HG02885 (cell line): ENCODE data around the gene NFATC2.

Experiments
- ATAC-seq: cut with Tn5 transposase; IDR thresholded peaks from one replicate; pipeline ENCODE4 v1.9.1; 2021; ENCODE audit warnings: mild to moderate bottlenecking; ENCODE audit not compliant: unreplicated experiment, poor library complexity

NFATC2 gene

DNA sequence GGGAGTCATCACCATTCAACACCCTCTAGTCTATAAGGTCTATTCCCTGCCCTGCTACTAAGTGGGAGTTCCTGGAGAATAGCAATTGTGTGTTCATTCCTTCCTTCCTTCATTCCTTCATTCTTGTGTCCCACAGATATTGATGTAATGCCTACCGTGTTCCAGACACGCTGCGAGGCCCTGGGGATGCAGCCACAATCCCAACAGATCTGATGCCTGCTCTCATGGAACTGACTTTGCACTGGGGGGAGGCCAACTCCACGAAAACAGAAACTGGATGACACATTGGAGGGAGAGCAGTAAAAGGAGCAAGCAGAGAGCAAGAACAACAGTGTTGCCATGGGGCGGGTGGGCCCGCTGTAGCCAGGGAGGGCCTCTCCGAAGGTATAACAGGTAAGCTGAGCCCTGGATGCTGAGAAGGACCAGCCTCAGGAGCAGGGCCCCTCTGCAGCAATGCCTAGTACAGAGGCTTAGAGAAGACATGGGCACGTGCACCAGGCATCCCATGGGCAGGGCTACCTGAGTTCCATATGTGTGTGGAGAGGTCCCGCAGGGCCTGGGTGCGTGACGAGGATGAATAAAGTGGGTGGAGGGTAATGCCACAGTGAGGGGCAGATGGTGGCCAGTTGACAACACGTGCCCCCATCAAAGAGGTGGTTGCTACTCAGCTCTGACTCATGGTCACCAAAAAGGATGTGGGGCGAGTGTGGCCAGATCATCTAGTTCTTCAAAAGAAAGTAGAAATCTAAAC lies 173.9 kb downstream of the NFATC2 start:
- no peak for ATAC-seq

- ATAC-seq = no peak
Measured at GRCh38 chr20:51366155-51366886, 176.2 kb downstream of the NFATC2 start.

DNA sequence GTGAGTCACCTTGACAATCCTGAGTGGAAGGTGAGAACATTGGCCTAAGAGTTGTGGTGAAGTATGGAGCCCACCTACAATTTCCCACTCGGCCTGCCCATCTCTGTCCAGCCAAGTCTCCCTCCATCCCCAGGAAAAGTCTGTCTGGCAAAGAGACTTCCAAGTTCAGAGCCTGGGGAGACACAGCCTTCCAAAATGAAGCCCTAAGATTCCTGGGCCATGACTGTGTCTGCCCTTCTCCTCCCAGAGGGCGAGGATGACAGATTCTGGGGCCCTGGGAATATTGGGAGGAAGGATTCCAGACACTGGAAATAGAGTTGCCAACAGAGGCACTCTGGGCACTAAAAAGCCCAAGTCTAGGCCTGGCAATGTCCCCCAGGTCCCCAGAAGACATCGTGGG lies 176.8 kb downstream of the NFATC2 start:
- no peak for ATAC-seq

GRCh38 chr20:51363813-51364212 lies 178.7 kb downstream of the NFATC2 start:
- no peak for ATAC-seq

- no peak for ATAC-seq
Measured at GRCh38 chr20:51363378-51363777, 179.1 kb downstream of the NFATC2 start.

GRCh38 chr20:51362254-51362653 lies 180.3 kb downstream of the NFATC2 start:
- ATAC-seq = no peak

DNA sequence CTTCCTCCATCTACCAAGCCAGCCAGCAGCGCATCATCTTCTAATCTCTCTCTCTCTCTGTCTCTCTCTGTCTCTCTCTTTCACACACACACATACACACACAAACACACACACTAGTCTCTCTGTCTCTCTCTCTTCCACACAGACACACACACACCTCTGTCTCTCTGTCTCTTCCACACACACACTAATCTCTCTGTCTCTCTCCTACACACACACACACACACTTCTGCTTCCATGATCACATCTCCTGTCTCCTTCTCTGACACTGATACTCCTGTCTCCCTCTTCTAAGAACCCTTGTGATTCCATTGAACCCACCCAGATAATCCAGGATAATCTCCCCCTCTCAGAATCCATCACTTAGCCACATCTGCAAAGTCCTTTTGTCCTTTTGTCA lies 181.3 kb downstream of the NFATC2 start:
- no peak for ATAC-seq

DNA sequence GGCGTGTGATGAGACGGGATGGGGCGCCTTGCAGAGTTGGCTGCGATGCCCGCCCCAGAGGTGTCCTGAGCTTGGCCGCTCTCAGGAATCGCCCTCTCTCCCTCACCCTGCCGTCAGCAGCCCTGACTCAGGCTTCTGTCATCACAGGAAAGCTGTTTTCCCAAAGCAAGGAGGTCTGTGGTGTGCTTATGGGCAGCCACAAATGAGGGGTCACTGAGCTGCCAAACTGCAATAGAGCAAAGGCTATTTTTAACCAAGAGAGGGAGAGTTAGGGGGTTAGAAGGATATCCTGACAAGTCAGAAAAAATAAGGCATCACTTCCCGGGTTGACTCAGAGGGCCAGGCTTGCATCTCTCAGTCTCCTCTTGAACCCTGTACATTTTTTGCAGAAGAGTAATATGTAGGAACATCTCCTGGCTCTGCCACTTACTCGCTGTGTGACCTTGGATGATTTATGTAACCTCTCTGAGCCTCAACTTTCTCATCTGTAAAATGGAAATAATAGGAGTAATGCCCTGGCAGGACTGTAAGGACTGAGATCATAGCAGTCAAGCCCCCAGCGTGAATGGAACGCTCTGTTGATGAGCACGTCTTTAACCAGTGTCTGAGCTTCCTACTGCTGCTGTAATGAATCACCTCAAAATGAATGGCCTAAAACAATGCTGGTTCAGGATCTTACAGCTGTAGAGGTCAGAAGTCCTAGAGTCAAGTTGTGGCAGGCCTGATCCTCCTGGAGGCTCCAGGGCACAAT lies 181.9 kb downstream of the NFATC2 start:
- no peak for ATAC-seq

DNA sequence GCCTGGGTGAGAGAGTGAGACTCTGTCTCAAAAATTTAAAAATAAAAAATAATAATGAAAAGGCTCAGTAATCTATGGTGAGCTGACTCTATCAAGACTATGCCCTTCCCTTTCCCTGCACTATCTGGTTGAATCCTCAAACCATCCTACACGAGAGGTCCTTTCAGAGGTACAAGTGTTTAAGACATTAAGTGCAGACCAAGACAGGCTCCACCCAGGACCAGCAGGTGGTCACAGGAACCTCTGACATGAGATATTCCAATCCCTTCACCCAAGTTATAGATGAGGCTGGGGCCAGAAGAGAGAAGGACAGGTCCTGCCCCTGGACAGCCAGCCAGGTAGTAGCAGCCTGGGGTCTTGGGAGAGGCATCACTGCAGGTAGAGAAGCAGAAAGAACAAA lies 182.6 kb downstream of the NFATC2 start:
- no peak for ATAC-seq

DNA sequence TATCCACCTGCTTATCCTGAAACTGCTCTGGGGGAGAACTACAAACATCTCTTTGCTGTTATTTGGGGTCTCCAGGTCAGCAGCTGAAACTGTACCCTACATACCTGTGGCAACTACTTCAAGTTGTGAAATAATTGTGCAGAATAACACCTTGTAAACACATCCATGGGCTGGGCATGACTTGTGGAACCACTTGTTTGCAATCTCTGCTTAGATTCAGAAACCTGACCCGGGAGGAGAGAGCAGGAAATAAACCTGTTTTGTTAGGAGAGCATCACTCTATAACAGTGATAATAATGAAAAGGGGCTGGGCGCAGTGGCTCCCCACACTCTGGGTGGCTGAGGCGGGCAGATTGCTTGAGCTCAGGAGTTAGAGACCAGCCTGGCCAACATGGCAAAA lies 183.1 kb downstream of the NFATC2 start:
- no peak for ATAC-seq

- ATAC-seq = no peak
Measured at GRCh38 chr20:51358032-51358724, 184.3 kb downstream of the NFATC2 start.

DNA sequence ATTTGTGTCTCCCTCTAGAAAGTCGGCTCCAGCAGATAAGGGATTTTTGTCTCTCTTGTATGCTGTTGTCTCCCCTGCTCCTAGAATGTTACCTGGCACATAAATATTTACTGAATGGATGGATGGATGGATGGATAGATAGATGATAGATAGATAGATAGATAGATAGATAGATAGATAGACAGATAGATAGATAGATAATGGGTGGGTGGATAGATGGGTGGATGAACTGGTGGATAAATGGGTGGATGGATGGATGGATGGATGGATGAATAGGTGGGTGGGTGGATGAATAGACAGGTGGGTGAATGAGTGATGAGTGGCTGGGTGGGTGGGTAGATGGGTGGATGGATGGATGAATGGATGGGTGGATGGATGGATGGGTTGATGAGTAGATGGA lies 185.0 kb downstream of the NFATC2 start:
- no peak for ATAC-seq

- no peak for ATAC-seq
Measured at GRCh38 chr20:51356871-51357270, 185.6 kb downstream of the NFATC2 start.

GRCh38 chr20:51354769-51355319 lies 187.7 kb downstream of the NFATC2 start:
- no peak for ATAC-seq

DNA sequence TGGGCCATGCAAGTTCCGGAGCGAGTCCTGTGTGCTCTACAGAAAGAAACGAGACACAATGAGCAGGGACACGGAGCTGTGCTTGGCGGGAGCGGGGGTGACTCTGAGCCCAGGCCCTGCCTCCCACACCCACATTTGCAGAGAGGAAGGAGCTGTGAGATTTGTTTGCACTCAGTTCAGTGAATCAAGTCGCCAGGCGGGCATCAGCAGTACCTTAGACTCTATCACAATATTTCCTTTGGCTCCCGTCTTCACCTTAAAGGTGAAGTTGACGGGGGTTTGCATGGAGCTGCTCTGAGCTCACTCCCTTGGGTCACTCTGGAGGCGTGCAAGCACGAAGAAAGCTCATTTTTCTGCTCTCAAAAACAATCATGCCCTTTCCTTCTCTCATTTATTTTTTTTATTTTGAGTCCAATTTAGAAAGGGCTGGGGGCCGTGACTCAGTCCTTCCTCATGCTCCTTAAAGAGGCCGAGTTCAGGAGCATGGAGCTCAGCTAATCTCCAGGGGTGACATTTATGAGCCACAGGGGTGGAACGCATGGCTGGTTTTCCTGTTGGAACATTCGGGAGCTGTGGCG lies 188.2 kb downstream of the NFATC2 start:
- no peak for ATAC-seq

DNA sequence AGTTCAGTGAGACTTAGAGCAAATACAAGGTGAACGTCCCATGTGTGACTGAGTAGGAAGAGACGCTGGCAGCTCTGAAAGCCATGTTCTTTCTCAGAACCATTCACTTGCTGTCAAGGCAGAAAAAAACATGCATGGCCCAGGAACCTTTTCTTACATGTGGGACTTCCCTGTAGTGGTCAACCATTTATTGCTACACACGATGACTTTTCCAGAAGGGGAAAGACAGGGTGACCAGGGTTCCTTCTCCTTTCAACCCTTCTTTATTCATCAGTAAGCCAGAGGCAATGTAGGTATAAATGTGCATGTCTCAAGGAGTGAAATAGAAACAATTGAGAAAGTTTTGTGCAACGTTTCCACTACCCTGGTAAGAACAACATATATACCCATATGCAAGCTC lies 189.0 kb downstream of the NFATC2 start:
- ATAC-seq = no peak

- ATAC-seq = no peak
Measured at GRCh38 chr20:51352791-51353190, 189.7 kb downstream of the NFATC2 start.

DNA sequence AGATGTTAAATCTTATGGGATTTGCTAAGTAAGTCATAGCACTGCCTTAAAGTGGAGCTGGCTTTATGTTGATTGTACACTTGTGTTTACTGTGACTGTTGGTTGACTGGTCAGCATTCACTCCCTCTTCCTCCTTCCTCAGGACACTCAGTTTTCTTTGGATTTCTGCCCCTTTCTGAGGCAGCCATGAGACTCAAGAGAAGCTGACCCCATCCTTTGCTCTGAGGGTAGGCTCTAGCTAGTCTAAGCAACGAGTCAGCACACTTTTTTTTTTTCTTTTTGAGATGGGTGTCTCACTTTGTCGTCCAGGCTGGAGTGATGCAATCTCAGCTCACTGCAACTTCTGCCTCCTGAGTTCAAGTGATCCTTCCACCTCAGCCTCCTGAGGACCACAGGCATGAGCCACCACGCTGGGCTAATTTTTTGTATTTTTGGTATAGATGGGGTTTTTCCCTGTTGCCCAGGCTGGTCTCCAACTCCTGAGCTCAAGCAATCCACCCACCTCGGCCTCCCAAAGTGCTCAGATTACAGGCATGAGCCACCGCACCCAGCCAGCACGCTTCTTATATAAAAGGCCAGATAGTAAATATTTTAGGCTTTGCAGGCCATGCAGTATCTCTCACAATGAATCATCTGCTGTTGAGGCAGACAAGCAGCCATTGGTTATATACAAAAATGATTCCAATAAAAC lies 191.4 kb downstream of the NFATC2 start:
- ATAC-seq = no peak

GRCh38 chr20:51348876-51349275 lies 193.6 kb downstream of the NFATC2 start:
- no peak for ATAC-seq
